ENCODE measurements around the gene WHRN.

GRCh38 chr9:114396558-114397218 is 108.6 kb downstream of the WHRN start:
- TF ChIP-seq, protein P1, sequence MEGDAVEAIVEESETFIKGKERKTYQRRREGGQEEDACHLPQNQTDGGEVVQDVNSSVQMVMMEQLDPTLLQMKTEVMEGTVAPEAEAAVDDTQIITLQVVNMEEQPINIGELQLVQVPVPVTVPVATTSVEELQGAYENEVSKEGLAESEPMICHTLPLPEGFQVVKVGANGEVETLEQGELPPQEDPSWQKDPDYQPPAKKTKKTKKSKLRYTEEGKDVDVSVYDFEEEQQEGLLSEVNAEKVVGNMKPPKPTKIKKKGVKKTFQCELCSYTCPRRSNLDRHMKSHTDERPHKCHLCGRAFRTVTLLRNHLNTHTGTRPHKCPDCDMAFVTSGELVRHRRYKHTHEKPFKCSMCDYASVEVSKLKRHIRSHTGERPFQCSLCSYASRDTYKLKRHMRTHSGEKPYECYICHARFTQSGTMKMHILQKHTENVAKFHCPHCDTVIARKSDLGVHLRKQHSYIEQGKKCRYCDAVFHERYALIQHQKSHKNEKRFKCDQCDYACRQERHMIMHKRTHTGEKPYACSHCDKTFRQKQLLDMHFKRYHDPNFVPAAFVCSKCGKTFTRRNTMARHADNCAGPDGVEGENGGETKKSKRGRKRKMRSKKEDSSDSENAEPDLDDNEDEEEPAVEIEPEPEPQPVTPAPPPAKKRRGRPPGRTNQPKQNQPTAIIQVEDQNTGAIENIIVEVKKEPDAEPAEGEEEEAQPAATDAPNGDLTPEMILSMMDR (IDR thresholded peaks at IDR 0.05 in 2 of 3, conservative IDR thresholded peaks at IDR 0.05 in 1 of 3; ENCODE audit: insufficient read depth in 2 of 3, low read depth in 1 of 3, low read length in 3 of 3), result no peak
- TF ChIP-seq SAFB2 (IDR thresholded peaks at IDR 0.05; ENCODE audit: borderline replicate concordance, low read depth, low read length, severe bottlenecking), result no peak

Data from K562 (cell line).